Panc1 (cell line): ENCODE measurements around the gene TRPM5. TPM values are rescaled to one million over a fixed set of nuclear protein-coding genes. Genes with fewer than 3 reads are reported as not detected.

Experiments
- ATAC-seq: fragments of 200-7000 bp; cut with Tn5 transposase; 2 replicates; pipeline ENCODE4 v1.9.1; 2020; ENCODE audit warnings: mild to moderate bottlenecking, moderate library complexity
- Bru-seq: library from RNA; stranded (reverse); fragments of 400-500 nt; gene quantifications from one replicate; lab custom pipeline; 2021; lab: Mats Ljungman, UMichigan
- BruChase-seq, 2 experiments: library from RNA; stranded (reverse); fragments of 400-500 nt; gene quantifications; one replicate each; lab custom pipeline; 2021; lab: Mats Ljungman, UMichigan
- BruUV-seq: library from RNA; stranded (reverse); fragments of 400-500 nt; replicated peaks from 2 replicates; lab custom pipeline; 2021; lab: Mats Ljungman, UMichigan
- CTCF ChIA-PET: fragments of 300-600 bp; sonication (Branson Sonifier 250); formaldehyde crosslinking; loops from one replicate; lab custom pipeline; 2022; ENCODE audit warnings: antibody characterized with exemption; lab: Charles Lee
- POLR2A ChIA-PET: fragments of 300-600 bp; sonication (Branson Sonifier 250); formaldehyde crosslinking; loops from one replicate; lab custom pipeline; 2022; ENCODE audit warnings: antibody characterized with exemption; lab: Charles Lee
- DNase-seq: peaks from one replicate; pipeline ENCODE4 v3.0.0-alpha.2; 2010; ENCODE audit warnings: low read depth, low spot score
- H3K27ac ChIP-seq: 2 replicates; pipeline ENCODE4 v1.5.1; 2011; ENCODE audit warnings: mild to moderate bottlenecking, low read length, inconsistent platforms
- H3K27me3 ChIP-seq: fragments of 200-500 bp; sonication (Bioruptor generic); 2 replicates; pipeline ENCODE4 v1.6.0; 2014; ENCODE audit warnings: low read length, inconsistent platforms; ENCODE audit not compliant: control insufficient read depth, insufficient read depth
- H3K36me3 ChIP-seq: fragments of 200-500 bp; sonication (Bioruptor generic); 2 replicates; pipeline ENCODE4 v1.5.1; 2014; ENCODE audit warnings: inconsistent platforms, mild to moderate bottlenecking, low read length, moderate library complexity; ENCODE audit not compliant: control insufficient read depth, insufficient read depth
- H3K4me1 ChIP-seq: 2 replicates; pipeline ENCODE4 v1.5.1; 2011; ENCODE audit warnings: inconsistent platforms, mild to moderate bottlenecking, low read length, moderate library complexity; ENCODE audit not compliant: control insufficient read depth, insufficient read depth
- H3K4me3 ChIP-seq, 2 experiments: 2 replicates each; pipeline ENCODE4 v1.5.1; 2011 to 2012; ENCODE audit warnings: low read depth in 2 of 2, low read length in 2 of 2, mild to moderate bottlenecking in 2 of 2, inconsistent platforms in 1 of 2, moderate library complexity in 1 of 2
- H3K9me3 ChIP-seq: fragments of 200-500 bp; sonication (Bioruptor generic); 2 replicates; pipeline ENCODE4 v1.5.1; 2014; ENCODE audit warnings: low read depth, mild to moderate bottlenecking, inconsistent platforms, low read length, moderate library complexity; ENCODE audit not compliant: control insufficient read depth, insufficient read depth
- CTCF ChIP-seq: fragments of 450-650 bp; IDR thresholded peaks from 2 replicates; pipeline ENCODE4 v1.5.1; 2017; ENCODE audit warnings: mild to moderate bottlenecking
- POLR2AphosphoS5 ChIP-seq: IDR thresholded peaks from 2 replicates; pipeline ENCODE4 v1.6.1; 2012; ENCODE audit warnings: mild to moderate bottlenecking, low read depth, low read length, moderate library complexity
- SIN3A ChIP-seq: IDR thresholded peaks from 2 replicates; pipeline ENCODE4 v1.6.1; 2012; ENCODE audit warnings: low read depth, mild to moderate bottlenecking, low read length, moderate library complexity, borderline replicate concordance; ENCODE audit not compliant: insufficient read depth
- TCF7L2 ChIP-seq: IDR thresholded peaks from 2 replicates; pipeline ENCODE4 v1.6.1; 2011; ENCODE audit warnings: mild to moderate bottlenecking, low read depth, low read length, inconsistent platforms
- in situ Hi-C: cut with HindIII; loops from 2 replicates; pipeline ENCODE4 v1.10.0; 2016; ENCODE audit warnings: low sequenced_read_pairs, low pct_unique_long_range_greater_than_20kb
- intact Hi-C: fragments of 100-400 bp; cut with micrococcal nuclease; formaldehyde crosslinking; loops from one replicate; pipeline ENCODE4 v1.10.0; 2022; ENCODE audit not compliant: unreplicated experiment
- long read RNA-seq: library from polyadenylated mRNA; unstranded; transcript quantifications from one replicate; pipeline ENCODE4 v2.0.0, GENCODE V29; 2021; ENCODE audit not compliant: unreplicated experiment
- polyA plus RNA-seq: library from polyadenylated mRNA; unstranded; fragments of >200 nt; gene quantifications from one replicate; pipeline ENCODE4 v1.2.1, GENCODE V29; 2012; ENCODE audit warnings: missing spikeins; ENCODE audit not compliant: insufficient read length
- total RNA-seq: library from RNA; stranded (reverse); gene quantifications from one replicate; pipeline ENCODE4 v1.2.1, GENCODE V29; 2021; ENCODE audit not compliant: unreplicated experiment
- TF ChIP-seq, protein P1 (sequence below), 2 experiments: IDR thresholded peaks; 2 replicates each; pipeline ENCODE4 v1.6.1; 2011 to 2012; ENCODE audit warnings: low read depth in 2 of 2, control low read depth in 1 of 2, low read length in 1 of 2, mild to moderate bottlenecking in 1 of 2, moderate library complexity in 1 of 2; ENCODE audit not compliant: insufficient read depth in 1 of 2

Gene TRPM5, protein sequence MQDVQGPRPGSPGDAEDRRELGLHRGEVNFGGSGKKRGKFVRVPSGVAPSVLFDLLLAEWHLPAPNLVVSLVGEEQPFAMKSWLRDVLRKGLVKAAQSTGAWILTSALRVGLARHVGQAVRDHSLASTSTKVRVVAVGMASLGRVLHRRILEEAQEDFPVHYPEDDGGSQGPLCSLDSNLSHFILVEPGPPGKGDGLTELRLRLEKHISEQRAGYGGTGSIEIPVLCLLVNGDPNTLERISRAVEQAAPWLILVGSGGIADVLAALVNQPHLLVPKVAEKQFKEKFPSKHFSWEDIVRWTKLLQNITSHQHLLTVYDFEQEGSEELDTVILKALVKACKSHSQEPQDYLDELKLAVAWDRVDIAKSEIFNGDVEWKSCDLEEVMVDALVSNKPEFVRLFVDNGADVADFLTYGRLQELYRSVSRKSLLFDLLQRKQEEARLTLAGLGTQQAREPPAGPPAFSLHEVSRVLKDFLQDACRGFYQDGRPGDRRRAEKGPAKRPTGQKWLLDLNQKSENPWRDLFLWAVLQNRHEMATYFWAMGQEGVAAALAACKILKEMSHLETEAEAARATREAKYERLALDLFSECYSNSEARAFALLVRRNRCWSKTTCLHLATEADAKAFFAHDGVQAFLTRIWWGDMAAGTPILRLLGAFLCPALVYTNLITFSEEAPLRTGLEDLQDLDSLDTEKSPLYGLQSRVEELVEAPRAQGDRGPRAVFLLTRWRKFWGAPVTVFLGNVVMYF (N-terminal part only)
- total RNA-seq, result 0.08 TPM
- polyA plus RNA-seq, result 0.06 TPM
- percentile 10 among the genes with signal in this experiment for Bru-seq, nascent RNA
- percentile 8 among the genes with signal in this experiment for BruChase-seq, experiment 1, labeled RNA remaining after a 2-hour chase
- not detected for BruChase-seq, experiment 2, labeled RNA remaining after a 6-hour chase
- long read RNA-seq, result 0 reads

- ChIA-PET CTCF (no interaction called here), POLR2A (interaction anchor here (0.7 kb wide), 1 partner anchor 78 kb away, joined by 3 read pairs; no protein-coding TSS in a partner anchor)
- Histone ChIP-seq H3K27ac (no peak within 1 kb of the TSS), H3K4me3 (peak within 1 kb of the TSS; percentile 17 to 28; a peak in 3 of 4 replicates), H3K9me3 (no peaks in the 10 kb centered on the region), H3K36me3 (no peaks in the 10 kb centered on the region), H3K4me1 (peaks cover 7% of the 10 kb centered on the region; the same call in 1 of the 2 replicates), H3K27me3 (peaks cover 8% of the 10 kb centered on the region; the same call in 1 of the 2 replicates)
- in situ Hi-C loops (no loop called here), intact Hi-C loops (no loop called here)
- TF ChIP-seq POLR2AphosphoS5 (no peak), TCF7L2 (no peak), CTCF (no peak), SIN3A (no peak)
- TF ChIP-seq, protein P1, sequence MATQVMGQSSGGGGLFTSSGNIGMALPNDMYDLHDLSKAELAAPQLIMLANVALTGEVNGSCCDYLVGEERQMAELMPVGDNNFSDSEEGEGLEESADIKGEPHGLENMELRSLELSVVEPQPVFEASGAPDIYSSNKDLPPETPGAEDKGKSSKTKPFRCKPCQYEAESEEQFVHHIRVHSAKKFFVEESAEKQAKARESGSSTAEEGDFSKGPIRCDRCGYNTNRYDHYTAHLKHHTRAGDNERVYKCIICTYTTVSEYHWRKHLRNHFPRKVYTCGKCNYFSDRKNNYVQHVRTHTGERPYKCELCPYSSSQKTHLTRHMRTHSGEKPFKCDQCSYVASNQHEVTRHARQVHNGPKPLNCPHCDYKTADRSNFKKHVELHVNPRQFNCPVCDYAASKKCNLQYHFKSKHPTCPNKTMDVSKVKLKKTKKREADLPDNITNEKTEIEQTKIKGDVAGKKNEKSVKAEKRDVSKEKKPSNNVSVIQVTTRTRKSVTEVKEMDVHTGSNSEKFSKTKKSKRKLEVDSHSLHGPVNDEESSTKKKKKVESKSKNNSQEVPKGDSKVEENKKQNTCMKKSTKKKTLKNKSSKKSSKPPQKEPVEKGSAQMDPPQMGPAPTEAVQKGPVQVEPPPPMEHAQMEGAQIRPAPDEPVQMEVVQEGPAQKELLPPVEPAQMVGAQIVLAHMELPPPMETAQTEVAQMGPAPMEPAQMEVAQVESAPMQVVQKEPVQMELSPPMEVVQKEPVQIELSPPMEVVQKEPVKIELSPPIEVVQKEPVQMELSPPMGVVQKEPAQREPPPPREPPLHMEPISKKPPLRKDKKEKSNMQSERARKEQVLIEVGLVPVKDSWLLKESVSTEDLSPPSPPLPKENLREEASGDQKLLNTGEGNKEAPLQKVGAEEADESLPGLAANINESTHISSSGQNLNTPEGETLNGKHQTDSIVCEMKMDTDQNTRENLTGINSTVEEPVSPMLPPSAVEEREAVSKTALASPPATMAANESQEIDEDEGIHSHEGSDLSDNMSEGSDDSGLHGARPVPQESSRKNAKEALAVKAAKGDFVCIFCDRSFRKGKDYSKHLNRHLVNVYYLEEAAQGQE (IDR thresholded peaks at IDR 0.05; ENCODE audit: insufficient read depth in 1 of 2, low read depth in 2 of 2, low read length in 1 of 2), result no peak
- DNase-seq (no peak), ATAC-seq (no peak)
- no TSS peak for BruUV-seq
Observed at GRCh38 chr11:2443881-2444820, at the start of gene TRPM5. Gene TRPM5, minus strand, starts transcription at chr11:2444514. Its CDS starts 21,478 bp downstream, at chr11:2423036.

DNA sequence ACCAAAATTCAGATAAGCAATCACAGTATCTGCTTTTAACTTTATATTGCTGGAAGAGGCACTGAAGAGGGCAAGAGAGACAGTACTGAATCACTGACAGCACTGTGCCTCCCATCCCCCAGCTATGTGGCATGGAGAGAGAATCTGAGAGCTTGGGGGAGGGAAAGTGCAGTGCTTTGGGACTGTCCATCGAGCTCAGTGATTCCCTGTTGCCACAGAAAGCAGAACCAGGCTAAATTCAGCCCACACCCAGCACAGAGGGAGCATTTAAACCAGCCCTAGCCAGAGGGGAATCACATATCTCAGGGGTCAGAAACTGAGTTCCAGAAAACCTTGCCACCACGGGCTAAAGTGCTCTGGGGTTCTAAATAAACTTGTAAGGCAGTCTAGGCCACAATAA lies 44.8 kb upstream of the TRPM5 start:
- ATAC-seq (no peak), DNase-seq (no peak)
- no TSS peak for BruUV-seq
- TF ChIP-seq CTCF (no peak), POLR2AphosphoS5 (no peak), TCF7L2 (no peak), SIN3A (no peak)
- TF ChIP-seq, protein P1 (IDR thresholded peaks at IDR 0.05; ENCODE audit: insufficient read depth in 1 of 2, low read depth in 2 of 2, low read length in 1 of 2), result no peak
- peaks cover 11% of the 10 kb centered on the region for H3K27me3 ChIP-seq
- peaks cover 8% of the 10 kb centered on the region; the same call in 1 of the 2 replicates for H3K9me3 ChIP-seq
- no peaks in the 10 kb centered on the region for H3K36me3 ChIP-seq
- CTCF ChIA-PET, result no interaction called here
- H3K27ac ChIP-seq, result no peak overlapping the region
- H3K4me3 ChIP-seq, result no peak overlapping the region
- POLR2A ChIA-PET, result no interaction called here
- no peaks in the 10 kb centered on the region for H3K4me1 ChIP-seq
- intact Hi-C loops, result no loop called here
- in situ Hi-C loops, result no loop called here
